ENCODE data around the gene IRF4.
A peak's percentile ranks its signal among the peaks of the same experiment; 100 is the strongest.

Gene IRF4

DNA sequence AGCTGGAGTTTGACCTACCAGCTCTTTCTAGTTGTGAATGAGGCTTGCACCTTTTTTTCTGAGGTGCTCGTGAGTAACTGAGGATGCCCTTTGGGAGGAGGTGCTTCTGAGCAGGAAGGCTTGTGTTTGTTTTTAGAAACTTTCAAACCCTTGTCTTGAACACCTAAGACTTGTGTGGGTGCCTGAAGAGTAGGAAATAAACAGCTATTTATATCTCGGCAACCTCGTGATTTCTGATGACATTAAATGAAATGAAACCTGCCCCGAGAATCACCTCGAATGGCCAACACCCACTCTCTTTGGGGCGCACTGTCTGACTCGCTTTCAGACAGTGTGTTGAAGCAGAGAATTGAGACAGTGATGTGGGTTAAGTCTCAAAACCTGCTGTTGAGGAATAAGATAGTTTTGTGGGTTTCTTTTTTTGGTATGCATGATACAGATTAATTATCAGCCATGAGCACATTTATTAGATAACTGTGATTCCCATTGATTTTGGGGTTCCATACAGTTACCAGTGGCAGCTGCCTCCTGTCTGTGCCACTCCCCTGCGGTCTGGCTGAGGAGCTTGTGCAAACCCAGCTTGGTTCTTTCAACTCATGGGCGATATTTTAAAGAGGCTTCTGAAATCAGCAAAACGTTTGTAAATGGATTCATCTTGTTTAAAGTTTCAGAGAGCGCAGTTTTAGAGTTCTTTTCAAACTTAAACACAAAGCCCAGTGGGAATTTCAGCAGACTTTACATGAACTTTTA, 8.4 kb downstream of the IRF4 start:
- DNase-seq, result peak; percentile 61

DNA sequence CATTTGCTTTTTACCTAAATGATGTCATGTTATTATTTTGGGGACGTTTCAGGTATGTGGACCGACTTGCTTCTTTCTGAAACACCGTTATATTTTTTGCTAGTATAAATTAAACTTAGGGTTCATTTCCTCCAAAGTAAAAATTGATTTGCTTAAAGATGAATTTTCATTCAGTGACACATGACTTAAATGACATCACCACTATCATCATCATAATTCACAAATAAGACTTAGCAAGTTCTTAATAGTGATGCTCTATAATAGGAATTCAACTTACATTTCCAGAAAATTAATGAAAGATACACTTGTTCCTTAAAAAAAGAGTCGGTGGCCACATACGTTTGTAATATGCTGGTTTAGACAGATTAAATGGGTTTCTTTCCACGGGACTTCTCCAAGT, 9.3 kb downstream of the IRF4 start:
- no peak for DNase-seq

GRCh38 chr6:401239-401993, 9.9 kb downstream of the IRF4 start:
- no peak for DNase-seq

DNA sequence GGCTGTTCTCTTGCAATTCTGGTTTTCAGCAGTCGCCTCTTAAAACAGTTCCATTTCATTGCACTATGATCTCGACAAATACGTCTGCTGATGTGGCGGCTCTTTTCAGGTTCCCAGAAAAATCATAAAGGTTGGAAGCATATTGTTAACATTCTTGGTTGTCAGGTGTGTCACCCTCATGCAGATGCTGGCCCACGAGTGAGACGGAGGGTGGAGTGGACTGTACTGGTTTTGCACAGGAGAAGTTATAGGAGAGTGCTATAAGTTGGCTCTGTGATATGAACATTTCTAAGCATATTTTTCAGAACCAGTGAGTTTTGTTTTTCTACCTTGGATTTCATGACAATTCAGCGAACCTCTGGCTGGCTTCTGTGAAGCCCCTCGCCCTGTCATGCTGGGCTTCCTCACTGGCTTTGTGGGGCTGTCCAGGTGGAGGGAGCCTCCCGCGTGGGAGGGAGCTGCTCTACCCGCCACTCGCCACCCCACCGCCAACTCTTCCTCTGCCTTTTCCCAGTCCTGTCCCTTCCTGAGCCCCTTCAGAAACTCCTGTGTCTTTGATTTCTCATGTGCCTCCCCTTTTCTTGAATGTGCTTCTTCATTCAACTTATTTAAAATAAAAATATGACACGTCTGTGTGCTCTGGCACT, 10.6 kb downstream of the IRF4 start:
- DNase-seq, result no peak

DNA sequence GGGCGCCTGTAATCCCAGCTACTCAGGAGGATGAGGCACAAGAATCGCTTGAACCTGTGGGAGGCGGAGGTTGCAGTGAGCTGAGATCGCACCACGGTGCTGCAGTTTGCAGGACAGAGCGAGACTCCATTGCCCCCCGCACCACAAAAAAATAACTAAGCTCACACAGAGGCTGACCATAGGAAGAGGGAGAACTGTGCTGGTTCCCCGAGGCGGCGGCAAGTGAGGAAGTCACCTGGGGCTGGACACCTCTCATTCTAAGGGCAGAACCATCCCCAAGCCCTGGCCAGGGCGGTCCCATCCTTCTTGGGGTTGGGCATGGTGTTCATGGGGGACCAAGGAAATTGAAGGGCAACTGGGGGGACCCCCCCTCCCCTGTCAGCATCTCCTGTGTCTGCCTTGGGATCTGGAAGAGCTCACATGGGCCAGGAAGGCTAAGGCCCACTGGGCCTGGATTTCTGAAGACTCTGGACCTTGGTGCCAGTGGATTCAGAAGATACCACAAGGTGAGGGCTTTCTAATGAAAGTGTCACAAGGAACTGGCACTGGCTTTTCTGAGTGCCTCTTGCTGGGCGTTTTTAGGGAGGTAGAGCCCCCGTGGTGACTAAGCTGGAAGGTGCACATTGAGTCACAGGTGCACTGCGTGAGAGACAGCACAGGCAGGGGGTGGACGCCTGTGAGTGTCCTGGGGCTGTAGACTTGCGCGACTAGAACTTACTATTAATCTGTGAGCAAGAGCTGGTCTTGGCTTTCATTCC, 11.5 kb downstream of the IRF4 start:
- DNase-seq, result no peak

- no peak for DNase-seq
These were observed 12.4 kb downstream of the IRF4 start for GRCh38 chr6:403659-404655.

DNA sequence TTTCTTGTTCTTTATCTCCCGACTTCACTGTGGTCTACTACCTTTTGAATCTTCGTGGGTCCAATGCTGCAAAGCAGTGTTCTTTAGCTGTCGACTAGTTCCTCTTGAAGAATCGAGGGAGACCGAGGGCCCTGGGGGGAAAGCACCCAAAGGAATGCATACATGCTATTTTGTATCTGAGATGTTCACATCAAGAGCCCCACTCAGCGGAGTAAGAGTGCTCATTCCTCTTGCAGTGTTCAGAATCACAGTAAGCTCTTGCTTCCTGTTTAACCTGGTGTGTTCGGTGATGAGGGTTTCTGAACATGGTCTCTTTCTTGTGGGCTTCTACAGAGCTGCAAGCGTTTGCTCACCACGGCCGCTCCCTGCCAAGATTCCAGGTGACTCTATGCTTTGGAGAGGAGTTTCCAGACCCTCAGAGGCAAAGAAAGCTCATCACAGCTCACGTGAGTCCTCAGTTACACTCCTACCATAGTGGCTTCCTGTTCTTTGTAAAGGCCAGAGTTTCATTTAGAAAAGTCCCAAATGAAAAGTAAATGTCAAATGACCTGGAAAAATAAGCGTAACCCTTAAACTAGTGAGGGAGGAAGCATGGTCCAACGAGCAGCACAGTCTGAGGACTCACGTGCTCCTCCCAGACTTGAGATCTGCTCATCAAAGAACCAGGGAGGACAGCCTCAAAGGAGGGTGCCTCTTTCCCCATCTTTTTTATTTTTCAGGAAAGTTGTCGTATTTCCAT, 13.3 kb downstream of the IRF4 start:
- DNase-seq, result no peak

- no peak for DNase-seq
These were observed 16.6 kb downstream of the IRF4 start for GRCh38 chr6:408148-408547.

GRCh38 chr6:408599-409102, 17.1 kb downstream of the IRF4 start:
- peak; percentile 49 for DNase-seq

DNA sequence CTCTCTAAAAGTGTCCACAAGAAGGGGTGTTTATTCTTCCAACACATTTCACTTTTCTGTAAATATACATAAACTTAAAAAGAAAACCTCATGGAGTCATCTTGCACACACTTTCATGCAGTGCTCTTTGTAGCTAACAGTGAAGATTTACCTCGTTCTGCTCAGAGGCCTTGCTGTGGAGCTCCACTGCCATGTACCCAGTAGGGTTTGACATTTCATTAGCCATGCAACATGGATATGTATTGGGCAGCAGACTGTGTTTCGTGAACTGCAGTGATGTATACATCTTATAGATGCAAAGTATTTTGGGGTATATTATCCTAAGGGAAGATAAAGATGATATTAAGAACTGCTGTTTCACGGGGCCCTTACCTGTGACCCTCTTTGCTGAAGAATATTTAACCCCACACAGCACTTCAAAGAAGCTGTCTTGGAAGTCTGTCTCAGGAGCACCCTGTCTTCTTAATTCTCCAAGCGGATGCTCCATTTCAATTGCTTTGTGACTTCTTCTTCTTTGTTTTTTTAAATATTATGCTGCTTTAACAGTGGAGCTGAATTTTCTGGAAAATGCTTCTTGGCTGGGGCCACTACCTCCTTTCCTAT, 17.9 kb downstream of the IRF4 start:
- no peak for DNase-seq

DNA sequence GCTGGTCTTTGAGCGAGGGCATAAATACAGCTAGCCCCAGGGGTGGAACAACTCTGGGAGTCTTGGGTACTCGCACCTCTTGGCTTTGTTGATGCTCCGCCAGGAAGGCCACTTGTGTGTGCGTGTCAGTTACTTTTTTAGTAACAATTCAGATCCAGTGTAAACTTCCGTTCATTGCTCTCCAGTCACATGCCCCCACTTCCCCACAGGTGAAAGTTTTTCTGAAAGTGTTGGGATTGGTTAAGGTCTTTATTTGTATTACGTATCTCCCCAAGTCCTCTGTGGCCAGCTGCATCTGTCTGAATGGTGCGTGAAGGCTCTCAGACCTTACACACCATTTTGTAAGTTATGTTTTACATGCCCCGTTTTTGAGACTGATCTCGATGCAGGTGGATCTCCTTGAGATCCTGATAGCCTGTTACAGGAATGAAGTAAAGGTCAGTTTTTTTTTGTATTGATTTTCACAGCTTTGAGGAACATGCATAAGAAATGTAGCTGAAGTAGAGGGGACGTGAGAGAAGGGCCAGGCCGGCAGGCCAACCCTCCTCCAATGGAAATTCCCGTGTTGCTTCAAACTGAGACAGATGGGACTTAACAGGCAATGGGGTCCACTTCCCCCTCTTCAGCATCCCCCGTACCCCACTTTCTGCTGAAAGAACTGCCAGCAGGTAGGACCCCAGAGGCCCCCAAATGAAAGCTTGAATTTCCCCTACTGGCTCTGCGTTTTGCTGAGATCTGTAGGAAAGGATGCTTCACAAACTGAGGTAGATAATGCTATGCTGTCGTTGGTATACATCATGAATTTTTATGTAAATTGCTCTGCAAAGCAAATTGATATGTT, 19.2 kb downstream of the IRF4 start:
- no peak for DNase-seq

GRCh38 chr6:411402-412145, 20.0 kb downstream of the IRF4 start:
- DNase-seq, result no peak

DNA sequence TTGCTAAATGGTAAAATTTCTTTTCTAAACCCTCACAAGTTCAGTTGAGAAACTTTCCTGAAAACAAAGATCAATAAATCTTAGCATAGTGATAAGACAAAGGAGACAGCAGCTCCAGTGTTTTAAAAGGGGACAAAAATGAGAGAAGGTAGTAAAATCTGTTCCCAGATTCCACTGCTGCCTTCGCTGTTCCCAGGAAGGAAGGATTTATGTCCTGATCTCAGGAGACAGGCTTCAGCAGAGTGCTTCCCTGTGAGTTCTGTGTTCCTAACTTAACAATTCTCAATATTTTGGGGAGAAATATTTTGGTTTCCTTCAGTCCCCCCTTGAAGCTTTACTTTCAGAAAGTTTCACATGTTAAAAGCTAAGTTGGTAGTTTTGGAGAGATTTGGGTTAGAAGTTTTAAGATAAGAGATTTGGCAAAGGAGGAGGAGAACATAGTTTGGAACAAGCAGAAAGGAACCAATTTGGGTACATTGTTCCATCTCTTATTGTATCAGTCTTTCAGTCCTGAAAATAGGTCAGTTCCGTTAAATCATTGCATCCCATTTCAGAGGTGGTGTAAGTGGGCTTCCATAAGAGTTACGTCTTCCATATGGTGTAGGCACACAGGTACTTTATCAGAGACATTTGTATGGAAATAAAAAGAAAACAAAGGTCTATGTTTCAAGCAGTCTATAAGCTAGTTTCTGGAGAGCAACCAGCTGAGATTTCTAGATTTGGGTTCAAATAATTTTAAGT, 20.8 kb downstream of the IRF4 start:
- no peak for DNase-seq

DNA sequence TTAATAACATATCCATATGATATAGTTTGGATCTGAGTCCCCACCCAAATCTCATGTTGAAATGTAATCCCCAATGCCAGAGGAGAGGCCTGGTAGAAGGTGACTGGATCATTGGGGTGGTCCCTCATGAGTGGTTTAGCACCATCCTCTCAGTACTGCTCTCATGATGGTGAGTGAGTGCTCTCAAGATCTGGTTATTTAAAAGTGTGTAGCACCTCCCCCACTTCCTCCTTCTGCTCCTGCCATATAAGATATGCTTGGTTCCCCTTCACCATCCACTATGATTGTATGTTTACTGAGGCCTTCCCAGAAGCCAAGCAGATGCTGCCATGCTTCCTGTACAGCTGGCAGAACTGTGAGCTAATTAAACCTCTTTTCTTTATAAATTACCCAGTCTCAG, 22.9 kb downstream of the IRF4 start:
- DNase-seq, result no peak

GRCh38 chr6:415087-415486, 23.5 kb downstream of the IRF4 start:
- DNase-seq, result no peak

DNA sequence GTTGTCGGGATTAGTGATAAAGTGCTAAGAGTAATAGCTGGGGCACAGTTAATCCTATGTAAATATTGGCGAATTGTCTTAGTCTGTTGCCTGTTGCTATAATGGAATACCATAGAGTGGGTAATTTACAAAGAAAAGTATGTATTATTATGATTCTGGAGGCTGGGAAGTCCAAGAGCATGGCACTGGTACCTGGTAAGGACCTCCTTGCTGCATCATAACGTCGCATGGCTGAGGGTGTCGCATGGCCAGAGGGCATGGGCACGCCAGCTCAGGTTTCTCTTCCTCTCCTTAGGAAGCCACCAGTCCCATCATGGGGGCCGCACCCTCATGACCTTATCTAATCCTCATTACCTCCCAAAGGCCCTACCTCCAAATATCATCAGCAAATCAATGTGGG, 29.7 kb downstream of the IRF4 start:
- DNase-seq, result no peak

DNA sequence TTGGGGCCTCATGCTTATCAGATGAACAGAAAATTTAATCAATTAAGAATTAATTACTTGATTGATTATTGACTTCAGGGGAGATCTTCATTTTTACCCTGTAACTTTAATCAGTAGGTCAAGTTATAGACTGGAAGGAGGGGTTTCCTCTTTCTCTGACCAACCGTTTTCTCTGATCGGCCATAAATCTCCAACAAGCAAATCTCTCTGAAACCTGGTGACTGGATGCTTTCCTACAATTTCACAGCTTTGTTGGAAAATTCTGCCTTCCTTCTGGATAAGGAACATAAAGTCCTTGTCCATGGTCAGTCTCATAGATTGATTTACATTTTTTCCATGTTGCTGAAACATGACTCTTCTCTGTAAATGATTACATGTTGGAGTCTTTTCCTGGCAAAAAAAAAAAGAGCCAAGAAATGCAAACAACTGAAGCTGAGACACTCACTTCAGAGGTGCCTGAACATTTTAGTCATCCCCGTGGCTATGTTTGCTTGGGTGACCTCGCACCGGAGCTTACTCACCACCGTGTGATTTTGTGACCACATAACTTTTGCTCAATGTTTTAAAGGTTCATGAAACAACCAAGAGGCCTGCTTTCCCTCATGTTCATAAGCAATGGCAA, 31.0 kb downstream of the IRF4 start:
- no peak for DNase-seq

Data from CD4-positive, alpha-beta T cell treated with Interleukin-15 for 1 hour (primary cell).